ENCODE data around the gene DUSP10. TPM values are rescaled to one million over a fixed set of nuclear protein-coding genes. Genes with fewer than 3 reads are reported as not detected.

Gene DUSP10
- total and polyA plus RNA-seq, 7 donors = 2.5 to 19.9 (median 11.4) TPM

DNA sequence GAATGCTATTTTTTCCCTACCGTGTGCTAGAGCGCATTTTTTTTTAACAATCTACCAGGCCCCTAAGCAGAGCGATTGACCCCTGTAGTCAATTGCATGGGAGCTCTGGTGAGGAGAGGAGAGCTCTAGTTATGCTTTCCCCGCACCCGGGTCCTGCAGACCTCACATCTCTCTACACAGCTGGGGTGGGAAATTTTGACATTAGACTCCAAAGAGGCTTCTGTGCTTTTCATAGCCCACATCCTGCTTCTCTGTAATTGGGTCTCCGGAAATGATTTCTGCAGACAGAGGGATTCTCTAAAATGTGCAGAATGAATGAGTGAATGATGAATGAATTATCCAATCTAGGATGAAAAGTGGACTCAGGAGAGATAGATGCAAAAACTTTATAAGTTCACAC is 41.5 kb upstream of the DUSP10 start:
- no peak for DNase-seq
- Histone ChIP-seq H3K9me3 (no peaks in the 10 kb centered on the region), H3K27me3 (no peaks in the 10 kb centered on the region), H3K27ac (no peak overlapping the region), H3K4me3 (no peak overlapping the region), H3K4me1 (no peaks in the 10 kb centered on the region), H3K36me3 (no peaks in the 10 kb centered on the region)
- no peak for TF ChIP-seq POLR2AphosphoS5 (IDR thresholded peaks at IDR 0.05)
- TF ChIP-seq, protein P1, sequence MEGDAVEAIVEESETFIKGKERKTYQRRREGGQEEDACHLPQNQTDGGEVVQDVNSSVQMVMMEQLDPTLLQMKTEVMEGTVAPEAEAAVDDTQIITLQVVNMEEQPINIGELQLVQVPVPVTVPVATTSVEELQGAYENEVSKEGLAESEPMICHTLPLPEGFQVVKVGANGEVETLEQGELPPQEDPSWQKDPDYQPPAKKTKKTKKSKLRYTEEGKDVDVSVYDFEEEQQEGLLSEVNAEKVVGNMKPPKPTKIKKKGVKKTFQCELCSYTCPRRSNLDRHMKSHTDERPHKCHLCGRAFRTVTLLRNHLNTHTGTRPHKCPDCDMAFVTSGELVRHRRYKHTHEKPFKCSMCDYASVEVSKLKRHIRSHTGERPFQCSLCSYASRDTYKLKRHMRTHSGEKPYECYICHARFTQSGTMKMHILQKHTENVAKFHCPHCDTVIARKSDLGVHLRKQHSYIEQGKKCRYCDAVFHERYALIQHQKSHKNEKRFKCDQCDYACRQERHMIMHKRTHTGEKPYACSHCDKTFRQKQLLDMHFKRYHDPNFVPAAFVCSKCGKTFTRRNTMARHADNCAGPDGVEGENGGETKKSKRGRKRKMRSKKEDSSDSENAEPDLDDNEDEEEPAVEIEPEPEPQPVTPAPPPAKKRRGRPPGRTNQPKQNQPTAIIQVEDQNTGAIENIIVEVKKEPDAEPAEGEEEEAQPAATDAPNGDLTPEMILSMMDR (IDR thresholded peaks at IDR 0.05) = no peak
- TF ChIP-seq POLR2A (IDR thresholded peaks at IDR 0.05) = no peak
- TF ChIP-seq EP300 (IDR thresholded peaks at IDR 0.05) = no peak
- intact Hi-C loops (cut with DNase I) = no loop called here
- WGBS, 2 donors = 59 to 86% methylated on average over 6 of the region's 6 CpGs

DNA sequence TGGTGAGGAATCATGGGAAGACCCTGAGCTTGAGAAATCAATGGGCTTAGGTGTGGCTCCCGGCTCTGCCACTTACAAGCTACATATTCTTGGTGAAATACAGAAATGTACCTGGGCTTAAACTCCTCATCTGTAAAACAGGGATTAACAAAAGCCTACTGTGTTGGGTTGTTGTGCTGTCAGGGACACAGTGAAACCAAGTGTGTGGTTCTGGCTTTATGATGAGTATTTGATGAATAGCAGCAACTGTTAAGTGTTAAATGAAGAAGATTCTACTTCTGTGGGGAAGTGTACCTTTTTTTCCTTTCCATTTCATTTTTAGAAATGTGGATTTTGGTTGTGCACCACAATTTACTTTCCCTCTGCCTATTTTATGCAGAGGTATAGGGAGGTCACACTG is 41.1 kb upstream of the DUSP10 start:
- no peaks in the 10 kb centered on the region for H3K4me1 ChIP-seq
- intact Hi-C loops (cut with DNase I) = no loop called here

DNA sequence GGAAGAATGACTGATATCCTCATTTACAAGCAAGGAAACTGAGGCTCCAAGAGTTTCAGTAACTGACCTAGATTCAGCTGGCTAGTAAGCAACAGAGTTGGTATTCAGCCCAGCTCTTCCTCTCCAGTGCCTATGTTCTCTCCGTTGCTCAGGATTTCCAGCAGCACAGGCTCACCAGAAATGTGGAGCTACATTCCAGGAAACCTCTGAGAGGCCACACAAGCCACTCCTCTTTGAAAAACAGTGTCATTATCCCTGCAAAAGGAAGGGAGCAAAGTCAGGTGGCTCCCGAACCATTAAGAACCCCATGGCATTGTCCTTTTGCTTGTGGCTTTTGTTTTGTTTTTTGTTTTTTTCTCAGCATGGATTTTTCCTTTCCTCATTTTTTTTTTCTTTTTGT is 40.6 kb upstream of the DUSP10 start:
- Histone ChIP-seq H3K27ac (no peak overlapping the region), H3K4me3 (no peak overlapping the region), H3K4me1 (no peaks in the 10 kb centered on the region), H3K36me3 (no peaks in the 10 kb centered on the region), H3K9me3 (no peaks in the 10 kb centered on the region), H3K27me3 (no peaks in the 10 kb centered on the region)
- no peak for DNase-seq
- TF ChIP-seq POLR2AphosphoS5 (IDR thresholded peaks at IDR 0.05) = no peak
- TF ChIP-seq POLR2A (IDR thresholded peaks at IDR 0.05) = no peak
- TF ChIP-seq, protein P1 (IDR thresholded peaks at IDR 0.05) = no peak
- no peak for TF ChIP-seq EP300 (IDR thresholded peaks at IDR 0.05)
- intact Hi-C loops (cut with DNase I) = no loop called here
- whole genome bisulfite sequencing, 2 donors = 64 to 82% methylated on average over 2 of the region's 2 CpGs

More for the DNA sequence above, 41.1 kb upstream of the DUSP10 start:
- Histone ChIP-seq H3K9me3 (no peaks in the 10 kb centered on the region), H3K27ac (no peak overlapping the region), H3K27me3 (no peaks in the 10 kb centered on the region), H3K36me3 (no peaks in the 10 kb centered on the region), H3K4me3 (no peak overlapping the region)
- no peak for DNase-seq
- 85 to 91% methylated on average over 1 of the region's 1 CpG for WGBS, 2 donors
- no peak for TF ChIP-seq EP300 (IDR thresholded peaks at IDR 0.05)
- TF ChIP-seq, protein P1 (IDR thresholded peaks at IDR 0.05) = no peak
- no peak for TF ChIP-seq POLR2A (IDR thresholded peaks at IDR 0.05)
- no peak for TF ChIP-seq POLR2AphosphoS5 (IDR thresholded peaks at IDR 0.05)

DNA sequence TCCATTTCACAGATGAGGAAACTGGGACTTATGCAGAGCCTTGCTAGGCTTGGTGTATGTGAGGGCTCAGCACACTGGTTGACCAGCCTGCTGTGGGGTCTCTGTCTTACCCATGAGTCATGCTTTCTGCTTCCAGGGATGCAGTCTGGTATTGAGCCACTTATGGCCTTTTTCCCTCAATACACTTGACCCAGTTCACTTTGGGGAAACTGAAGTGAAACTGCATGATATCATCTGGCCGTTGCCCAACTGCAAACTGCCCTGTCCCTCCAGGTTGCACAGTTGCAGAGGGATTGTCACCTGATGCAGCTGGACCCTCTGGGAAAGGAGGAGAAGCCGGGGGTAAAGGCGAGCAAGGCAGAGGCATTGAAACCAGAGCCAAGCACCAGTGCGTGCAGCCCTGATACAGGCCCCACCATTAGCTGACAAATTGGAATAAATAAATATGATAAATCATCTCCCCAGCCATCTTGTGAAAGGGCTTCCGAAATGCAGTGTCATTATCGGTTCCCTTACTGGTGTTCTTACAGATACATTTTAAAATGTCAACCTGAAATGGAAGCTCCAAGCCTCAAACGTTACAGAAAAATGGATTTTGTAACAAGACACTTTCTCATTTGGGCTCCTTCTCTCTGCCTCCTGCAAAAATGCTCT is 39.3 kb upstream of the DUSP10 start:
- H3K4me3 ChIP-seq = no peak overlapping the region
- no peak overlapping the region for H3K27ac ChIP-seq
- H3K4me1 ChIP-seq = no peaks in the 10 kb centered on the region
- no peak for DNase-seq
- H3K9me3 ChIP-seq = no peaks in the 10 kb centered on the region
- WGBS, 2 donors = 70 to 74% methylated on average over 7 of the region's 7 CpGs
- no peaks in the 10 kb centered on the region for H3K36me3 ChIP-seq
- H3K27me3 ChIP-seq = no peaks in the 10 kb centered on the region
- intact Hi-C loops (cut with DNase I) = no loop called here
- no peak for TF ChIP-seq POLR2A (IDR thresholded peaks at IDR 0.05)
- TF ChIP-seq, protein P1 (IDR thresholded peaks at IDR 0.05) = no peak
- no peak for TF ChIP-seq EP300 (IDR thresholded peaks at IDR 0.05)
- no peak for TF ChIP-seq POLR2AphosphoS5 (IDR thresholded peaks at IDR 0.05)

DNA sequence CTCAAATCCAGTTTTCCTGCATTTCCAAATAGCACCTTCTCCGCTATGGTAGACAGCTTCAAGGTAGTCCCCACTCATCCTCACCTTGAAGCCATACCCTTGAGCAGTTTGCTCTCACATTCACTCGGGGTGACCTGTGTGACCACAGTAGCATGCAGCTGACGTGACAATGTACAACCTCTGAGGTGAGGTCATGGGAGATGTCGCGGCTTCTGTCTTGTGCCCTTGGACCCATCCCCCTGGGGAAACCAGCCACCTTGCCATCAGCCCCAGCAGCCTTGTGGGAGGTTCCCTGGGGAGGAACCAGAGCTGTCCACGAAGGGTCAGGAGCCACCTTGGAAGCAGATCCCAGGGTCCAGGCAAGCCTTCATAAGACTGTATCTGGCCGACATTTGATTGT is 38.3 kb upstream of the DUSP10 start:
- H3K27me3 ChIP-seq = no peaks in the 10 kb centered on the region
- no peaks in the 10 kb centered on the region for H3K36me3 ChIP-seq
- no peaks in the 10 kb centered on the region for H3K4me1 ChIP-seq
- TF ChIP-seq POLR2A (IDR thresholded peaks at IDR 0.05) (no peak), POLR2AphosphoS5 (IDR thresholded peaks at IDR 0.05) (no peak), EP300 (IDR thresholded peaks at IDR 0.05) (no peak)
- TF ChIP-seq, protein P1 (IDR thresholded peaks at IDR 0.05) = no peak
- H3K27ac ChIP-seq = no peak overlapping the region
- H3K9me3 ChIP-seq = no peaks in the 10 kb centered on the region
- 80 to 91% methylated on average over 7 of the region's 7 CpGs for WGBS, 2 donors
- no peak overlapping the region for H3K4me3 ChIP-seq
- no peak for DNase-seq
- intact Hi-C loops (cut with DNase I) = no loop called here
